SIG-M5 (cell line): ENCODE measurements around the gene RGR.

Experiments
- DNase-seq: peaks from one replicate; lab custom pipeline; 2025; lab: John Stamatoyannopoulos, UW

RGR gene

DNA sequence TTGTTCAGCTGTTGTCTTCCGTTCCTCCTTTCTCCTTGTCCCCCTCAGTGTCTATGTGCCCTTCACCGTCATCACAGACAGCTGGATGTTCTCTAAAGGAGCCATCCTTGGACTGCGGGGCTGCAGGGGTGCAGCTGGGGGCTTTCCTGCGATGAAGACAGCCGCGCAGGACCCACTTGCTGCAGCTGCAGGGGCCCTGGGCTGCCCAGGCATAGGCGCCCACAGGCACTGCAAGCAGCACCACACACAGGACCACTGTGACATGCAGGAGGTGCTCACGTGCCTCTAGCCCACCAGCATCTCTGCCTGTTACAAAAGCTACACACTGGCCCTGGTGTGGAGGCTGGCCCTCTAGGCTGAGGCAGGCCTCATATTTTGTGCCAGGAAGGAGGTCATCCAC lies 22.9 kb upstream of the RGR start:
- DNase-seq = no peak

GRCh38 chr10:84224411-84225028 lies 20.3 kb upstream of the RGR start:
- no peak for DNase-seq

DNA sequence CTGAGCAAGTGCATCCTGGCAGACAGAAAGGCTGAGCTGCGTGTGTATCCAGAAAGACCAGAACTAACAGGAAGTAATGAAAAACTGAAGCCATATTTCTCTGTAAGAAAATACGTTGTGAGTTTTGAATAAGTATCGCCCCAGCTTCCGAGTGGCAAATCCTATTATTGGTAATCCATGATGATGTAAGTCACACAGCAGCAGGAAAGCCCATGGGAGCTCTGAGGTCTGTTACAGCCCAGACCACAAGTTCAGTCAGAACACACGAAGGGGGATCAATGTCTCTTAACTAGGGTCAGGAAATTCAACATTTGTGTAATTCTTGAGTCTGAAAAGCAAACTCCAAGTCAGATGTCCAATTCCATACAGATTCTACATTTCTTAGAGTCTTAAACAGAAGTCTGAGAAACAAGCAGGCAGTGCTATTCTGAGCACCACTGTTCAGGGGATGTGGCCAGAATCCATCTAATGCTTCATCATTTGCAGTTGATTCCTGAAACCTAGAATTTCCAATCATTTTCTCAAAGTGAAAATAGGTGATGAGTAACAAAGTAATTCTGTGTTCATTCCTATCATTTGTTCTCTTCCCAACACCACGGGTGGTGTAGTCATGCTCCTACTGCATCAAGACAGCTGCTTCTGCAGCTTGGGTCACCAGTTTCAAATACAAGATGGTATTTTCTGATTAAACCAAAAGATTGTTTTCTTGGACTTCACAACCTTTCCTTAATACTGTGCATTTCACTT lies 19.3 kb upstream of the RGR start, which contains the start of gene LRIT2:
Gene LRIT2 (minus strand): TSS at position 118 of the 747 bp plus-strand sequence. CDS start 24 bp downstream, at position 94.
- no peak for DNase-seq

DNA sequence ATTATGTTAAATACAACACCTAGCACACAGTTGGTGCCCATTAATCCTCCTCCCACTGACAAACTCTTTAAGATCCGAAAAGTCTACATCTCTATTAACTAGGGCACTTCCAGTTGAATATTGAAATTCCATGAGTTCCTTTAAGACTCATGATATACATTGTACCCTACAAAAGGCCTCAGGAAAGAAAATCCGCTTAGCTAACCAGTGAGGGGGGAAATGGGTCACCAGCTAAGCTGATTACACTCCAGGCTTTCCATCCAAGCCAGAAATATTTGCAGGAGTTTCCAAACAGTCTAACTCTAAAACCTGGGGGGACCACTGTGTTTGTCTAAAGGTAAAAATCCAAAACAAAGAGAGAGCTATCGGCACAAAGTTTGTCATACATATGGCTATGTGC lies 18.2 kb upstream of the RGR start:
- no peak for DNase-seq

DNA sequence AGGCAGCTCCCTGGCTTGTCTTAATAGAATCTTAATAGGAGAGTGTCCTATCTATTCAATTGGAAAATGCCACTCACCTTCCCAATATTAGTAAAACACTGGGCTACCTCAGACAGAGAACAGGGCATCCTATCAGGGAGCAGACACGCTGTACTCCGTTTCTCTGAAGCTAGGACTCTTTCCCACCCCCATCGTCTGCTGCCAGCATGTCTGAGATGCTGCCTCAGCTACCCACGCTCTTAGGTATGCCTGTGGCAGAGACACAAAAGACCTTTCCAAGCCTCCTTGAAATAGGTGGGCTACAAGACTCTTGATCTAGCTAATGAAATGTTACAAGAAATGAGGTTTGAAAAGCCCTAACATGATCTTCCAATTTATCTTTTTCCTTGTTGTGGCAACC lies 17.0 kb upstream of the RGR start:
- no peak for DNase-seq

DNA sequence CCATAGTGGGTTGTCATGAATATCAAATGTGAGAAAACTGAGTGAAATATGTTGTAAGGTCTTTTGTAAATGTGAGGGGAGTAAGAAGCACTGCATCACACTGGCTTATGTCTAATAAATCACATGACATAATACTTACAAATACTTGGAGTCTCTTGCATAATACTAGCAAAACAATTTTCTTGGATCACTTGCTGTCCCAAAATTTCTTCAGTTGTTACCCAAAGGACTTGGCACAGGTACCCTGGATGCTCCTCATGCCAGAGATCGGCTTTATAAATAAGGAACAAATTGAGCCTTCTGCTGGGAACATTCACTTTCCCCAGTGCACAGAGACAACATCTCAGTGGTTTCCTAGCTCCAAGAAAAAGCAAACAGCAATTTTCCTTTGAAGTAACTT lies 14.5 kb upstream of the RGR start:
- DNase-seq = no peak

GRCh38 chr10:84232376-84232775 lies 12.5 kb upstream of the RGR start:
- DNase-seq = no peak

- no peak for DNase-seq
Measured at GRCh38 chr10:84233940-84234339, 10.9 kb upstream of the RGR start.

- no peak for DNase-seq
Measured at GRCh38 chr10:84234479-84234878, 10.4 kb upstream of the RGR start.

DNA sequence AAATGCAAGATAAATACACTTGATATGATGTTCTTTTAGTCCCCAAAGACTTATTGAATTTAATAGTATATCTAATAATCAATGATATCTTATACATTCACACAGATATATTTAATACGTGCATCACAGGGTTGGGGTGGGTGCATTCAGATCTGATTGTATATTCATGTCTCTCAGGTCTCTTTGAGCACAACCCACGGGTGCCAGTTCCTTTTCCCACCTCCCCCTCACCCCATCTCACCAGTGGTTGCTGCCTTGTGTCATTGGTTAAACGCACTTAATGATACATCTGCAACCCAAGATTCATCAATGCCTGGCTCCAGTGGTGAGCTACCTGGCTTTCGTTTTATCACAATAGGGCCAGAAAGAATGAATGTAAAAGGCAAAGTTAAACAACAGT lies 9.8 kb upstream of the RGR start:
- no peak for DNase-seq

DNA sequence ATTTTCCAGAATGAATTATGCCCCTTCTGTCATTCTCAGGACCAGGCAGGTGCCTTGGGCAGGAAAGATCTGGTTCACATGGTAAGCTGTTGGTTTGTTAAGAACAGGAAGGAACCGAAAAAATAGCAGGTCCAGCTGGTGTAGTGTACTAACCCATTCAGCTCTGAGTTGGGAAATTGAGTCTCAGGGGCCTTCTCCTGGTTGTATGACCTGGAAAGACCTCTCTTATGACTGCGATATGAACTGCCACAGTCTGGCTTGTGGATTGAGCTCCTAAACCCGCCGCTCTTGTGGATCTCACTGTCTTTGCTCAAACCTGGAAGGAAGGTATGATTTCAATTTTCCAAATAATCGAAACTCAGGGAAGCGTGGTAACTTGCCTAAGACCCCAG lies 8.1 kb upstream of the RGR start:
- DNase-seq = no peak

DNA sequence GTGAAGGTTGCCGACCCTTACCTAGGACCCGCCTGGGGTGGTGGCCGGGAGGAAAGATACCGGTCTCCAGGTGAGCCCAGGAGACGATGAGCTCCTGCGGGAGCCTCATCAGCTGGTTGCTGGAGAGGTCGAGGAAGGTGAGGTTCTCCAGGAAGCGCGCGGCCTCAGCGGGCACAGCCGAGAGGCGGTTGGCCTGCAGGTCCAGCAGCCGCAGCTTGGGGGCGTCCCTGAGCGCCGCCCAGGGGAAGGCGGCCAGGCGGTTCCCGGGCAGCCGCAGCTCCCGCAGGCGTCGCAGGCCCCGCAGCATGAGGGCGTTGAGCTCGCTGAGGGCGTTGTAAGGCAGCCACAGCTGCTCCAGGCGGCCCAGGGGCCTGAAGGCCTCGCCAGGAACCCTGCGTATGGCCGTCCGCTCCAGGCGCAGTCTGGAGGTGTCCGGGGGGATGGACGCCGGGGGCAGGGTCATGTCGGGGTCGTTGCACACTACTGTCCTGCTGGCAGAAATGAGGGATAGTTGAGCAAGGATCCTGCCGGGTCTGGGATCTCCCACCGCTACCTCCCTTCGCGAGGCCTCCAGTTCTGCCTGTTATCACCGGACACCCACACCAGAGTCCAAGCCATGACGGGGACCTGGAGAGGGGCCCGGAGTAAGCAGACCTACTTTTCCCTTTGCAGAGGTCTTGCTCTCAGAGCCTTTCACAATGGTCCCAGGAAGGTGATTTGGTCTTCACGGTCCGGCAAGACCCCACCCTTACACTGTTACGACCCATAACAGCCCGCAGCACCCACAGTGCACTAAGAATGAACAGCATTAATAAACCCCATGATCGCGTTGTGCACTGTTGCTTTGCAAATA lies 7.4 kb upstream of the RGR start:
- DNase-seq = no peak

DNA sequence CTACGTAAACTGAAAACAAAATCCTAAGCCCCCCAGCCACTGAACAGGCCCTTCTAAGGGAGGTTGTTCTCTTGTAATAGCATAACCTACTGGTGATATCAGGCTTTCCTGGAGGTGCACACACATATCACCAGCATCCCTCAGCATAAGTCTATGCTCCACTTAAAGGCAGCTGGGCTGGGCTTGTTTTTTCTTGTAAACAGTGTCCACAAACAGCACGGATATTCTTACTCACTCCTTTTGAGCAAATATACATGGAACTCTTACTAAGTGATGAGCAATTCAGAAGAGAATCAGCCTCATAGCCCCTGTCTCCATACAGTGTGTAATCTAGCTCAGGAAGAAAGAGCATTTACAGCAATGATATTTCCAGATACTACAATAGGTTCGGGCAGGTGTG lies 5.9 kb upstream of the RGR start:
- no peak for DNase-seq

DNA sequence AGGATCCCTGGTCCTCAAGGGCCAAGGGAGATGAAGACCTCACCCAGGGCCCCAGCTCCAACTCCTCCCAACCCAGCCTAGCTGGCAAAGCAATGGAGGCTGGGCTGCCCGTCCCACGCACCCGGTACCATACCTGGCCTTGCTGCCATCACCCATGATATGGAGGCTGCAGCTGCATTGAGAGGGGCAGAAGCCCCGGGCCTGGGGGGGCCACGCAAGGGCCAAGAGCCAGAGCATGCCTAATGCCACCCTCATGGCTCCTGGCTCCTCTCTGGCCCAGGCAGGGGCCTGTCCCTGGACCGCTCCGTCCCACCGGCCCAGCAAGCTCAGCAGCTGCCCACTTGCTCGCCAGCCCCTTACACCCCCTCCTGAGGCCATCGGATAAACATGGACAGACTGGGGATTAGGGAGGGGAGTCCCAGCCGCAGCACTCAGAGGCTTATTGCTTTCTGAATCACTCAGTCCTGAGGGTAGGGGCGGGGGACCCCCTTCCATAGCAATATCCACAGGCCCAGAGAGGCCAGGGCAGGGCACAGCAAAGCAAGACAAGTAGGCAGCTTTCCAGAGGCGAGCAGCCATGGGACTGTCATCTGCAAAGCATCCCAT lies 3.6 kb upstream of the RGR start, which contains the start of gene LRIT1:
Gene LRIT1 (minus strand): TSS at position 362 of the 606 bp plus-strand sequence. CDS start 107 bp downstream, at position 255.
- no peak for DNase-seq

DNA sequence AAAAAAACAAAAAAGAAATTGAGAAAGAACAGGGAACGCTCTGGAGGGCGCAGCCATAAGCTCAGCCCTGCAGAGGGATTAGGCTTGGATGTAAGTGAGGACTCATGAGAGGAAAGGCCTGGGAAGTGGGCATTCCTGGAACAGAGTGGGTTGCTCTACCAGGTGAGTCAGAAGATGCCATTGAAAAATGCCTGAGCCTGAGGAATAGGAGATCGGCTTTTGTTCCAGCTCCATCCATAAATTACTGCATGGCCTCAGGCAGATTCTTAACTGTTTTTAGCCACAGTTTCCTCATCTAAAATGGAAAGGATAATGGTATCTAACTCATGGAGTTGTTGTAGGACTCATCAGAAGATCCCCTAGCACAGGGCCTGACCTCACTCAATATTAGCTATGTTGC lies 1.1 kb upstream of the RGR start:
- no peak for DNase-seq

DNA sequence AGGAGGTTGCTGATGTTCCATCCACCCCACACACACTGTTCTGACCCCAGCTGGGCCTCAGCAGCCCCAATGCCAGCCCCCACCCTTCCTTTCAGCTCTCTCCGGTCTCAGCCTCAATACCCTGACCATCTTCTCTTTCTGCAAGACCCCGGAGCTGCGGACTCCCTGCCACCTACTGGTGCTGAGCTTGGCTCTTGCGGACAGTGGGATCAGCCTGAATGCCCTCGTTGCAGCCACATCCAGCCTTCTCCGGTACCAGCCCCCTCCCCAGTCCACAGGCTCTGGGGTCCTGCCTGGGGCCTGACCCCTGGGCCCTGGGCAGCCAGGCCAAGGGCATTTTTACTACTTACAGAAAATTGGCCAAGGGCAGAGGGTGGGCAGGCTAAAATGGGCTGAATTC lies 2.6 kb downstream of the RGR start:
- no peak for DNase-seq

DNA sequence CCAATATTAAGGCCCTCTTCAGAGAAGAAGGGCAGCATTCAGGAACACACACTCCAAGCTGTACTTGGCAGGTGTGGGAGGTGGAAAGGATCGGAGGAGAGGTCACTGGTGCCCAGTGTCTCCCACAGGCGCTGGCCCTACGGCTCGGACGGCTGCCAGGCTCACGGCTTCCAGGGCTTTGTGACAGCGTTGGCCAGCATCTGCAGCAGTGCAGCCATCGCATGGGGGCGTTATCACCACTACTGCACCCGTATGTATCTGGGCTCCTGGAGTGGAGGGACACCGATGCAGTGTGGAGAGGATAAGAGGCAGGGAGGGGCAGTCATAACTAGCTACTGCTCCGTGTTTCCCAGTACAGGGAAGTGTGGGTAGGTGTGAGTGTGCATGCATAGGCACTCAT lies 3.9 kb downstream of the RGR start:
- DNase-seq = no peak

DNA sequence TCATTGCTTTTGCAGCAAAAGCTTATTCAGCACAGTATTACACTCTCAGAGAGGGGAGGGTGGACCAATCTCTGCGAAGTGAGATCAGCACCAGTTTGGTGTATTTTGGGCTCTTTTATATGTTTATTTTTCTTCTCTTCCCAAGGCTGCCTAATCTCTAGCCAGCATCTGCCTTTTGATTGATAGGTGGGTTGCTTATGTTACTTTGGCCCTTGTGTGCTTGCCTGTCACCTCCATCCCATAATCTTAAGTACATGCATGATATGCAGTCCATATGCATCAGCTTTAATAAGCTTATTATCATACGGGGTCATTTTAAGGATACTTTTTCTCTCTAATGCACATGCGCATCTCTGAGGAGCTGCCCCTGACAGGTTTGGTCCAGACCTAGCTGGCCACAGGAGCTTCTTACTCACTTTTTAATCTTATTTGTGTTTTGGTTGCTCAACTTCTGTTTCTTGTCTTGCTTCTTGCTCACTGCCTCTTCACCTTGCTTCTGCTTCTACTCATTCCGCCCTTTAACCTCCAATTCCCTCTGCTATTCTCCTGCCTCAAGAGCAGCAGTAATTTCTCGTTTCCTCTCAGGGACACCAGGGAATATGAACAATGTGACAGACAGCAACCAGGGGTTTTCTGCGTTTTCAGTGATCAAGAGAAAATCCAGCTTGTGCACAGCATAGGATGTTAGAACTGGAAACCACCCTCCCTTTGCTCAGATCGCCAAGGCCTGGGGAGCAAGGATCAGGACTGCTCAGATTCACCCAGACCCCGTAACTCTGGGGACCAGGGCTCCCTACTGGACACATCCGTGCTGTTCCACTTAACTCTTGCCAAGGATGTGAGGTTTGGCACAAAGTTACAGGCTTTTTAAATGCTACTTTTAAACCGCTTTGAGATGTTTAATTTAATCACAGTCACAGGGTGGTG lies 10.0 kb downstream of the RGR start:
- DNase-seq = no peak

DNA sequence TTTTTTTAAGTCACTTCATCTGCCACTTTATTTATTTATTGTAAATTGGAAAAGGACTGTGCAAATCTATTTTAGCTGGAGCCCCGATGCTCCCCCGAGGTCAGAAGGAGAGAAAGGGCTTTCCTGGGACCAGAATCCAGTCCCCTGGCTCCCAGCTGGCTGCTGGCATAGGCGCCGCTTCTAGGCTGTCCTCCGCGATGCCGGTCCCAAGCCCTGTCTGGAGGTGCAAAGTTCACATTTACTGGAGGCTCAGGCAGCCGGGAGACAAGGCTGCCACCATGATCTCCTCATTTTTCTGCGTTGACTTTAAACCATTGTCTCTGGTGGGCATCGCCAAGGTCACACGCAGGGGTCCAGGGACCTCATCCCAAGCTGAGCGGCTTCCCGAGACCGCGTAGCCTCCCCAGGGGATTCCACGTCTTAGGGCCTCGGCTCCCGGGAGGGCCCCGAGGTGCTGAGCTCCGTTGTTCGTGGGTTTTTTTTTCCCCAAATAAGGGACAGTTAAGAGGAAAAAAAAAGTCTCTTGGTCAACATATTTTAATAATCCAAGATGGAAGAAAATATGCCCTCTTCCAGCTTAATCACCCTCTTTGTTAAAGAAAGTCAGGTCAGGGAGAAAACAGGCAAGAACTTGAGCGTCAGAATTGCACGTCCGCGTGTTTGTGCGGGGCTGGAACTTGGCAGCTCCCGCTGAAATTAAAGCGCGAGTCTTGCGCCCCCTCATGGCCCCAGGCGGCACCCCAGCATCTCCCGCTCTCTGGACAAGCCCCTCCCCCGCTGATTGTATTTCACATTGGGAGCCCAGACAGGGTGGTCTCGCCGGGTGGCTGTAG lies 11.9 kb downstream of the RGR start:
- DNase-seq = no peak

- DNase-seq = no peak
Measured at GRCh38 chr10:84257343-84258020, 12.6 kb downstream of the RGR start.
